ENCODE measurements around the gene ISOC2. TPM values are rescaled to one million over a fixed set of nuclear protein-coding genes. Genes with fewer than 3 reads are reported as not detected.
"Not testable (repeated sequence)": the region's sequence is repeated elsewhere in the genome, so short reads cannot be mapped to it uniquely, and the experiment has no call there.

The ISOC2 gene, protein sequence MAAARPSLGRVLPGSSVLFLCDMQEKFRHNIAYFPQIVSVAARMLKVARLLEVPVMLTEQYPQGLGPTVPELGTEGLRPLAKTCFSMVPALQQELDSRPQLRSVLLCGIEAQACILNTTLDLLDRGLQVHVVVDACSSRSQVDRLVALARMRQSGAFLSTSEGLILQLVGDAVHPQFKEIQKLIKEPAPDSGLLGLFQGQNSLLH
- total RNA-seq = 39.3 TPM

DNA sequence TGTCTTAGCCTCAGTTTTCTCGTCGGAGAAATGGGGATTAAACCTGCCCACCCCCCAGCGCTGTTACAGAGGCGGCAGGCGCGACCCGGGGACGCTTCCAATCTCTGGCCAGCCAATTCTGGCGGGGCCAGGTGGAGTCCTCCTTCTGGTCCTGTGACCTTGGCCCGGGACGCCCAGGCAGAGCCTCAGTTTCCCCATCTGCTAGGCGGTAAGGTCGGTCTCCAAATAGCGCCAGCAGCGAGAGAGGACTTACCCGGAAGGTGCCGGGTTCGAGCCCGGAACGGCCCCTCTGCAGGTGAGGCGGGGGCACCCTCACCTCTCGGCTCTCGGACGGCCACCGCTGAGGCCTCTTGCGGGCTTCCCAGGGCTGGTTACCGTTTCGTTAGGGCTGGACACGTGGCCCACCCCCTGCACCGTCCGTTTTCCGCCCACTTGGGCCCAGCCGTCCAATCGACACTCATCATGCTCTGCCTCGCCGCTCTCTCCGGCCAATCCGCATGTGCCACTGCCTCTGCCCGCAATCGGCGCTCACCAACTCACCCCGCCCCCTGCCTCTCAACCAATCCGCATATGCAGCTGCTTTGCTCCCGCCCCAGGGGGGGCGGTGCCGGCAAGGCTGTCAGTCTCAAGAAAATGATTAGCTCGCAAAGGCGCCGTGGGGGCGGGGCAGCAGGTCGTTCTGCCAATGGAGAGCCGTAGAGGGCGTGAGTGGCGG lies at the start of gene ISOC2:
ISOC2 (minus strand) TSS at position 384 of the 715 bp plus-strand sequence. CDS start 5,156 bp downstream, outside the sequence.
- peak; percentile 100 for DNase-seq

DNA sequence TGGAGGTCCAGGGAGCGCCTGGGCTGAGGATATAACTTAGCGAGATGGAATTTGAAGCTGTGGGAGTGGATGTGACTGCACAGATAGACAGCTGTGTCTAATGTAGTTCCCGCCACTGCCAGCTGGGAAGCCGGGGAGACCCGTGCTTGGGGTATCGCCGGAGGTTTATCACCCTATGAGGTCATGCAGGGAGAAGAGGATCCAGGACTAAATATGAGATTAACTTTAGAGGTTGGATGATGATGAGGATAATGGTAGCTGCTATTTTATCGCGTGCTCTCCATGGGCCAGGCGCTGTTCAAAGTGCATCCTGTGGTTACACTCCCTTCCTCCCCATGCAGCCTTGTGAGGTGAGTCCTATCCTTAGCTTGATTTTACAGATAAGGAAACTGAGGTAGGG lies 46.7 kb upstream of the ISOC2 start:
- no peak for DNase-seq

DNA sequence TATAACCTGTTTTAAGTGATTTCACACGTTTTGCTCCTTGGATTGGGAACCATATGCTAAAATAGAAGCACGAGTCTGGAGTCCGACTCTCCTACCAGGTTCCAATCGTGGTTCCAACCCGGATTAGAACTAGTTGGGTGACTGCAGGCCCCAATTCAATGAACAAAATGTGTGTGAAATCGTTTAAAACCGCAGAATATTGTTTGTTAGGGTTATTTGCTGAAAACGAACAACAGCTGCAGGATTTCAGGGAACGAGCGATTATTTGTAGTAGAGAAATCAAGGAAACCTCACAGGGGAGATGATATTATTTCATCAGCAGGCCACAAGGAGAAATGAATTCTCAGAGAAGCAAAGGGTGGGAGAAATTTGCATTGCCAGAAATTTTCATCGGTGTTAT lies 43.5 kb upstream of the ISOC2 start:
- DNase-seq = peak; percentile 77

DNA sequence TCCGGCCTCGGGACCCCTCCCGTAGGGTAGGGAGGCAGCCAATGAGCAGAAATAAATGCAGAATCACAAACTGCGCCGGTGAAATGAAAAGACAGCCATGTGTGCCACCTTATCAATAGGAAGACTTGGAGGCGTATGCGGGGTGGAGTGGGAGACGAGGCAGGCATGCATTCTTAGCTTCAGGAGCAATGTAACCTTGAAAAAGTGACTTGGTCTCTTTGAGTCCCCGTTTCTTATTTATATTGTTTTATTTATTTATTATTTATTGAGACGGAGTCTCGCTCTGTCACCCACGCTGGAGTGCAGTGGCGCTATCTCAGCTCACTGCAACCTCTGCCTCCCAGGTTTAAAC lies 42.8 kb upstream of the ISOC2 start:
- DNase-seq = no peak

DNA sequence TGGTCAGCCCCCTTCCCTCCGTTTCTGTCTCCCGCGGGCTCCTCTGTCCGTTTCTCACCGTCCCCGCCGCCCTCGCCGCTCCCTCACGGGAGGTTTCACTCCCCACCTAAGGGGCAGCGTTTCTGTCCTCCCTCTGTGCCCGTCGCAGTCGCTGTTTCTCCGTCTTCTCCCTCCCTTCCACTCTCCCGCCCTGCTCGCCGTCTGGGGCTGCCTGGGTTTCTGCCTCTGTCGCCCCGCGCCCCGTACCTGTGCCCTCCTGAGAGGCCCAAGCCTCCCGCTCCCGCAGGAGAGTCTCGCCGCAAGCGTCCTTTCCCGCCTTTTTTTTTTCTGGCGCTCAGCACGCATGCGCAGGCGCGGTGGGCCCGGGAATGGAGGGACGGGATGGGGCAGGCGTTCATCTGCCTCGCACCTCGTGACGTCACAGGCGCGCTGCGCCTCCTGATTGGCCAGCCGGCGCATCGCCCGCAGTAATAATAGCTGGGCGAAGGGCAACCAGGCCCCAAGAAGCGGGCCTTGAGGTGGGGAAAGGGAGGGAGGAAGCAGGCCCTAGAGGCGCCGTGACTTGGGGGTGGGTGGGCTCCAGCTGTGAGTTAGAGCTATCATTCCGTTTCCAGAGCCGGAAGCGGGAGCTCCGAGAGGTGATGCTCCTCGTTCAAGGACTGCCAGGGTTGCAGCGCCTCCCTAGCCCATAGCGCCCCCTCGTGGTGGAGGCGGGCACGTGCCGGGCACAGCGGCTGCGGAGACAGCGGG lies 42.2 kb upstream of the ISOC2 start:
- peak; percentile 96 for DNase-seq

DNA sequence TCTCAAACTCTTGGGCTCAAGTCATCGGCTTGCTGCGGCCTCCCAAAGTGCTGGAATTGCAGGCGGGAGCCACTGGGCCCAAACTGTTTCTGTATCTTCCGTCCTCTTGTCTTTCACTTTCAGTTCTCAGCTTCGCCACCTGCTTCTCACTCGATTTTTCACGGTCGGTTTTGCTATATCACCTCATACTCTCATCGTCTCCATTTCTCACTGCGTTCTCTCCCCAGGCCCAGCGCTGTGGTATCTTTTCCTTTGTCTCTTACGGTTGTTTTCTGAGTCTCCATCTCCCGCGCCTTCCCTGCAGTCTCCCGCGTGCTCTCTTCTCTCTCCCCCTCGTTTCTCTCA lies 41.7 kb upstream of the ISOC2 start:
- no peak for DNase-seq

DNA sequence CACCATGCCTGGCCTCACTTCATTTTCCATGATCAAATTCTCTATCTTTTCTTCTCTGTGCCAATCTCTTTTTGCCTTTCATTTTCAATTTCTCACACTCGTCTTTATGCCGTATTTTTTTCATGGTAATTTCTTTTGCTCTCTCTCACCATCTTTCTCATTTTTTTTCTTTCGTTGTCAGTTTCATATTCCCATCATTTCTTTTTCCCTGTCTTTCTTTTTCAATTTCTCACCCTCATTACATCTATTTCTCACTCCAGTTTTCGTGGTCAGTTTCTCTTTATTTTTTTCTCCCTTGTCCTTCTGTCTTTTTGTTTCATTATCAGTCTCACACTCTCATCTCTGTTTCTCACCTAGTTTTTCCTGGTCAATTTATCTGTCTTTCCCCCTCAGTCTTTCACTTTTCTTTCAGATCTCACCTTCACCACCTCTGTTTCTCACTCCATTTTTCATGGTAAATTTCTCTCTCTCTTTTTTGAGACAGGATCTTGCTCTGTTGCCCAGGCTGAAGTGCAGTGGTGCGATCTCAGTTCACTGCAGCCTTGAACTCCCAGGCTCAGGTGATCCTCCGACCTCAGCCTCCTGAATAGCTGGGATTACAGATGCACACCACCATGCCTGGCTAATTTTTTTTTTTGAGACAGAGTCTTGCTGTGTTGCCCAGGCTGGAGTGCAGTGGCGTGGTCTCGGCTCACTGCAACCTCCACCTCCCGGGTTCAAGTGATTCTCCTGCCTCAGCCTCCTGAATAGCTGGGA lies 40.9 kb upstream of the ISOC2 start:
- no peak for DNase-seq

DNA sequence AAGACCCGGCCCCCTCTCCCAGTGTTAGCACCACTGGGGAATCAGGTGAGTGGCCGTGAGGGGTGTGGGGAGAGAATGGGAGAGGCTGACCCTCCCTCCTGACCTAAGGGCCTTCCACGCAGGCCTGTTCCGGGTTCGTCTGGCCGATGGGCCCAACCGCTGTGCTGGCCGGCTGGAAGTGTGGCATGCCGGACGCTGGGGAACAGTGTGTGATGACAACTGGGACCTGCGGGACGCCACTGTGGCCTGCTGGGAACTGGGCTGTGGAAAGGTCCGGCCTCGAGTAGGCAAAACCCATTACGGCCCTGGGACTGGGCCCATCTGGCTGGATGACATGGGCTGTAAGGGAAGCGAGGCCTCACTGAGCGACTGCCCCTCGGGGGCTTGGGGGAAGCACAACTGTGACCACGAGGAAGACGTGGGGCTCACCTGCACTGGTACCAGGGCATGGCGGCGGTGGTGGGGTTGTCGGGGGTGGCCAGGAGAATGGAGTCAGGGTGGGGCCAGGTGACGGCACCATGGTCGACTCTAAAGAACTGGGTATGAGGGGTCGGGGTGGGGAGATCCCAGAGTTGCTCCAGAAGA lies 39.0 kb upstream of the ISOC2 start:
- DNase-seq = no peak

DNA sequence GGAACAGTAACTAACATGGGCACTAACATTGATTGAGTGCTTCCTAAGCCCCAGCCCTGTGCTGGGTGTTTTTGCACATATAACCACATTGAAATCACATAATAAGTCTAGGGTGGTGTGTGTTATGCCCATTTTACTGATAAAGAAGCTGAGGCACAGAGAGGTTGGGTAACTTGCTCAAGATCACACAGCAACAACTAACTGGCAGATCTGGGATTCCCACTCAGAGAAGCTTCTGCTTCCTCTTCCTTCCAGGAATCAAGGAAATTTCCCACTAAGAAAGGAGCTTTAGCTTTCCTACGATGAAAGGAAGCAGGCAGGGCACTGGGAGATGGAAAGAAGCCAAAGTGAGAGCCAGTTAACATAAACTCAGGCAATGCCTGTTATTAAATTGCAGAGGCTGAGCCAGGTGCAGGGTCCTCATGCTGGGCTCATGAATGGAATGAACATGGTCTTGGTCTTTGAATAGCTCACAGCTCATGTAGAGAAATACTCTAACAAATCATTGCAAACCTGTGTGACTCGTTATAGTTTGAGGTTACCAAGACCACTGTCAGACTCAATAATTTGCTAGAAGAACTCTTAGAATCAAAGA lies 36.9 kb upstream of the ISOC2 start:
- no peak for DNase-seq

DNA sequence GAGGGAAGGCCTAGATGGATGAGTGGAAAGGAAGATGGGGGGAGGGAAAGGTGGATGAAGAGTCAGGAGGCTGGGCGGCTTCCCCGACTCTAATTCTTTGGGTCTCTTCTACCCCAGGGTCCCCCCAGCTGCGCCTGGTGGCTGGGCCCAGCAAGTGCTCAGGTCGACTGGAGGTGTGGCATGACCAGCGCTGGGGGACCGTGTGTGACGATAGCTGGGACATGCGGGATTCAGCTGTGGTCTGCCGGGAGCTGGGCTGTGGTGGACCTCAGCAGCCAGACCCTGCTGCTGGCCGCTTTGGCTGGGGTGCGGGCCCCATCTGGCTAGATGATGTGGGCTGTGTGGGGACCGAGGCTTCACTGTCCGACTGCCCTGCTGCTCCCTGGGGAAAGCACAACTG lies 36.3 kb upstream of the ISOC2 start:
- no peak for DNase-seq

DNA sequence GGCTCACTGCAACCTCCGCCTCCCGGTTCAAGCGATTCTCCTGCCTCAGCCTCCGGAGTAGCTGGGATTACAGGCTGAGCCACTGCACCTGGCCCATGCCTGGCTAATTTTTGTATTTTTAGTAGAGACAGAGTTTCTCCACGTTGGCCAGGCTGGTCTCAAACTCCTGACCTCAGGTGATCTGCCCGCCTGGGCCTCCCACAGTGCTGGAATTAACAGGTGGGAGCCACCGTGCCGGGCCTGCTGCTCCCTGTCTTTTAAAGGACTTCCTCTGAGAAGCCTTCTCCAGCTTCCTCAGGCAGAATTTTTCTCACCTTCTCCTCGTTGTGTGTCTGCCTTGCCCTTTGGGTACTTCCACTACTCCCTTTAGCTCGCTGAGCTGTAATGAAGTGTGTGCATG lies 35.4 kb upstream of the ISOC2 start:
- DNase-seq = not testable (repeated sequence)

DNA sequence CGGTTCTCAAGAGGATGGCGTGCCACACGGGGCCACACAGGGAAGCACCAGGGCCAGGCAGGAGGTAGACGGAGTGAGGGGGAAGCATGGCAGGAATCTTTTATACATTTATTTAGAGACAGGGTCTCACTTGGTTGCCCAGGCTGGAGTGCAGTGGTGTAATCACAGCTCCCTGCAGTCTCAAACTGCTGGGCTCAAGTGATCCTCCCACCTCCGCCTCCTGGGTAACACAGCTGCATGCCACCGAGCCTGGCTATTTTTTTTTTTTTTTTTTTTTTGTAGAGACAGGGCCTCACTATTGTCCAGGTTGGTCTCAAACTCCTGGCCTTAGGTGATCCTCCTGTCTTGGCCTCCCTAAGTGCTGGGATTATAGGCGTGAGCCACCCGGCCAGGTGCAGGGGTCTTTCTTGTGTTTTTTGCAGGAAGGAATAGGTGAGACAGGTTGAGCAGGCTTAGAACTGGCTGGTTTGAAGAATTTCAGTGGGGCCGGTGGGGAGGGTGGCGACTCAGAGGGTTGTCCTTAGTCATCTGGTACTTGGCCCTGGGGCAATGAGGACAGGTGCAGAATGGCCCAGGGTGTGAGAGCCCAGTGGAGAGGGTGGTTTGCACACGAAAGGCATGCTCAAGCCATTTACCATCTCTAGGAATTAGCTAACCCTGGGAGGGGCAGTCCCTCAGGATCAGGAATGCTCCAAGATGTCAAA lies 34.4 kb upstream of the ISOC2 start:
- DNase-seq = no peak

DNA sequence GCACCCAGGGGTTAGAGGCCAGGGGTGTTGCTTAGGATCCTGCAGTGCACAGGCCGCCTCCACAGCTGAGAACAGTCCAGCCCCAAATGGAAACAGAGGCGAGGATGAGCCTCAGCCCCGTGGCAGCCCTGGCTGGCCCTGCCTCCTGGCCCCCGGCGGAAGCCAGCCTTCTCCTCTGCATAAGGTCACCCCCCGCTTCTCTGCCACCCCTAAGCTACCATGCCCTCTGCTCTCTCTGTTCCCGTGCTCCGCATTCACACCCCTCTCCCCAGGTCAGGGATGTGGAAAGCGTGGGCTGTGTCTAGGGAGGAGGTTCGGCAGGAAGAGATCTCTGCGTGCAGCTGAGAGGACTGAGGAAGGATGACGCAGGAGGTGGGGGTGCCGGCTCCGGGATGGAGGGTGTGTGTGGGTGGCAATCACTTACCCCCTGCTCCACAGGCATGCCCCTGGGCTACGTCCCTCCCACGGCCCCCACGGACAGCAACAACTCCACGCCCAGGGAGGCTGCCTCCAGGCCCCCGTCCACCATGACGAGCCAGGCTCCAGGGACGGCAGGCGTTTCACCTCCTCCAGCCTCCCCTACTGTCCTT lies 32.8 kb upstream of the ISOC2 start:
- no peak for DNase-seq

DNA sequence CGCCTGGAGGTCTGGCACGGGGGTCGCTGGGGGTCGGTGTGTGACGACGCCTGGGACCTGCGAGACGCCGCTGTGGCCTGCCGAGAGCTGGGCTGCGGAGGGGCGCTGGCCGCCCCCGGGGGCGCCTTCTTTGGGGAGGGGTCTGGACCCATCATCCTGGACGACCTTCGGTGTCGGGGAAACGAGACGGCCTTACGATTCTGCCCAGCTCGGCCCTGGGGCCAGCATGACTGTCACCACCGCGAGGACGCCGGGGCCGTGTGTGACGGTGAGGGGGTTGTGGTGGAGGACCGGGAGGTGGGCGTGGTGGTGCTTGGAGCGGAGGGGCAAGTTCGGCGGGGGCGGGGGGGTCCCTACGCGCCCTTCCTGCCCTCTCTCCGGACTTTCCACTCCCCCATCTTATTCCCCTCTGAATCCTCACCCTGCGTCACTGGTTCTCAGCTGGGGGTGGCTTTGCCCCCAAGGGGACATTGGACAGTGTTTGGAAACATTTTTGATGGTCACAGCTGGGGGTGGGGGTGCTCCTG lies 32.3 kb upstream of the ISOC2 start:
- no peak for DNase-seq

DNA sequence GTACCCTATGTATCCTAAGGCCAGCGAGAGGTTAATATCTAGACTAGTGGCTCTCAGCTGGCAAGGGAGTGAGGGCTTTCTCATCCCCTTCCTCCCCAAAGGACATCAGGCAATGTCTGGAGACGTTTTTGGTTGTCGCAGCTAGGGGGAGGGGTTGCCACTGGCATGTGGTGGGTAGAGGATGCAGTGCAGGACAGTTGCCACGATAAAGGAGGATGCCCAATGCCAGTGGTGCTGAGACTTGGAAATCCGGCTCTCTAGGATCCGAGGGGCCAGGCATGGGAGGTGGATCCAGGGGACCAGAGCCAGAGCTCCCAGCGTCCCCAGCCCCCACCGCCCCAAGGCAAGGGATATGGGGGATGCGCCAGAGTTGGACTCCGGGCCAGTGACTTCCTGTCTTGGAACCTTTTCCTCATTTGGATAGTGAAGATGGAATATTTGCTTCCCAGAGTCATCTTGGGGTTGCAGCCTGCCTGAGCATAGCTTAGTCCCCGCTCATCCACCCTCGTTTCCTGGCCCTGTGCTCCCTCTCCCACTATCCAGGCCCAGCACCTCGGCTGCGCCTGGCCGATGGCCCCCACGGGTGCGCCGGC lies 31.7 kb upstream of the ISOC2 start:
- DNase-seq = no peak

DNA sequence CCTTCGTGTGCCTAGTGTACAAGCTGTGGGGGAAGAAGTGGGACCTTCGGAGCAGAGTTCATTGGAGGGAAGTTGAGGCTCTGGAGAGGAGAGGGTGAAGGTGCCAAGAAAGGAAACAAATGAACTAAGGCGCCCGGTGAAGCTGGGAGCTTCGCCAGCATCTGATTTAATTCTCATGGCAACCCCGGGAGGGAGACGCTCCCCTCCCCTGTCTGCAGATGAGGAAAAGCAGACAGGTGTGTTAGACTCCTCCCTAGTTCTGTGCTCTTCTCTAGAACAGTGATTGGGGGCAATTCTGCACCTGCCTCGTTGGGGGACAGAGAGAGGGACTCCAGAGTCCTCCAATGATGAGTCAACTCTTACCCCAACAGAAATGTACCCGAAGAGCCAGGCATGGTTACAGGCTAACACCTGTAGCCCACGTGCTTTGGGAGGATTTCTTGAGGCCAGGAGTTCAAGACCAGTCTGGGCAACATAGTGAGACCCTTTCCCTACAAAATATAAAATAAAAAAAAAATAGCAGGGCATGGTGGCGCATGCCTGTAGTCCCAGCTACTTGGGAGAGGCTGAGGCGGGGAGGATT lies 31.0 kb upstream of the ISOC2 start:
- no peak for DNase-seq

DNA sequence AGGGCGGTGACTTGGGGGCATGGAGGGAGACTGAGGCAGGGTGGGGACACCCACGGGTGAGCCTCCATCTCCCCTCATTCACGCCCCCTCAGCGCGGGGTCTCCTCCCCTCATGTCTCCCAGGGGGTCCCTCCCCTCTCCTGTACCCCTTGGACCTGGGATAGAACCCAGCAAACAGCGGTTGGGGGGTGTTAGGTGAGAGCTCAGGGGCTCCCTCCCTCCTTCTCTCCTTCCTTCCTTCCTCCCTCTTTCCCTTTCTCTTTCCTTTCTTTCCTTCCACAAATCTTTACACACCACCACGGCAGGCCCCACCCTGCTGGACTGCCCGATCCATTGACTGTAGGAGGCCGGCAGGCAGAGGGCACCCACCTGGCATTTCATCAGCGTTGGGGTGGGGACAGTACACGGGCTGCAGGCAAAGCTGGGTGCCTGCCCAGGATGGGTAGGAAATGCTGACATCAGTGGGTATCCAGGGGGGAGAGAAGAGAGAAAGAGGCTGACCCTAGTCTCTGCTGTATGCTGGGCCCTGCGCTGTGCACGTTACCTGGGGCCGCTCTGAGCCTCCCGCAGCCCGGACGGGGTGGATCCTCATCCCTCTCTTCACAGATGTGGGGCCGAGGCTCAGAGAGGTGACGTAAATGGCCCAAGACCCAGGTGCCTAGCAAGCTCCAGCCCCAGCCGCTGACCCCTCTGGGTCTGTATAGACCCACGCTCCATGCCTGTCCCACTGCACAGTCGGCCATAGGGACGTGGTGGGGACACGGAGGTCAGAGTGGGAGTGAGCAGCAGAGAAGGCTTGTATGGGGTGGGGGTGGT lies 30.3 kb upstream of the ISOC2 start:
- DNase-seq = no peak

DNA sequence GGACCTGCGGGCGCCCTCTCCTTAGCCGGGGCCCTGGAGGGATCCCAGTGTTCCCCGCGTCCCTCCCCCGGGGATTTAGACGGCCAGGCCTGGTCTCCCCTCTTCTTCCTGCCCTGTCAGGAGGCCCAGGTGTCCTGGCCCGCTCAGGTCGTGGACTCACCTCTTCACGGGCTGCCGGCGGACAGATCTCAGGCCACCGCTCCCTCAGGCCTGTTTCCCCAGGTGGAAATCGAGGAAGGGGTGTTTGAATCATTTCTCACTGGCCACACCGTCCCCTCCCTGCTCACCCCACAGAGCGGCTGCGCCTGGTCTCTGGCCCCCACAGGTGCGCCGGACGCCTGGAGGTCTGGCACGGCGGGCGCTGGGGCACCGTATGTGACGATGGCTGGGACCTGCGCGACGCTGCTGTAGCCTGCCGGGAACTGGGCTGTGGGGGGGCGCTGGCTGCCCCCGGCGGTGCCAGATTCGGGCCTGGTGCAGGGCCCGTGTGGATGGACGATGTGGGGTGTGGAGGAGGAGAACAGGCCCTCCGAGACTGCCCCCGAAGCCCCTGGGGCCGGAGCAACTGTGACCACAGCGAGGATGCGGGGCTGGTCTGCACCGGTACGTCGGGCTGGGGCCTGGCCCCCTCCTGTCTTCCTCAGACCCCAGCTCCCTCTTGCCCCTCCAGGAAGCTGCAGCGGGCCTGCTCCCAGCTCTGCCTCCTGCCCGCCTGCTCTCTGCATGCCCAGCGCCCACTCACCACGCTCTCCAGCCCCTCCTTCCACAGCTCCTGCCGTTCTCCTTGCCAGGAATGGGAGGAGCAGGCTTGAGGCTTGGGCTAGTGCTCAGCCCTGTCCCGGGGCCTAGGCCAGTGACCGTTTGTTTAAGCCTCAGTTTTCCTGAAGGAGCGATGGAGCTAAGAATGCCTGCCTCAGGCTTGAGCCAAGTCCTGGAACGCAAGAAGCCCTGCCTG lies 29.3 kb upstream of the ISOC2 start:
- no peak for DNase-seq
